Nephron (organoid): ENCODE results near the gene SHC1.
"Not testable (repeated sequence)": the region's sequence is repeated elsewhere in the genome, so short reads cannot be mapped to it uniquely, and the experiment has no call there.

Experiments
- H3K27ac Mint-ChIP-seq, 3 experiments: 2 replicates each; pipeline ENCODE4 v1.8.0; 2020; ENCODE audit warnings: mixed read lengths in 3 of 3, mild to moderate bottlenecking in 2 of 3, moderate library complexity in 1 of 3
- H3K27me3 Mint-ChIP-seq: 2 replicates; pipeline ENCODE4 v1.8.0; 2021; ENCODE audit warnings: low read depth, mild to moderate bottlenecking, moderate library complexity, mixed read lengths
- H3K36me3 Mint-ChIP-seq: 2 replicates; pipeline ENCODE4 v1.8.0; 2020; ENCODE audit warnings: low read depth, mixed read lengths
- H3K4me1 Mint-ChIP-seq: 2 replicates; pipeline ENCODE4 v1.8.0; 2020; ENCODE audit warnings: mixed read lengths
- H3K4me3 Mint-ChIP-seq, 3 experiments: 2 replicates each; pipeline ENCODE4 v1.8.0; 2020; ENCODE audit warnings: mild to moderate bottlenecking in 3 of 3, mixed read lengths in 3 of 3, moderate library complexity in 2 of 3
- H3K9me3 Mint-ChIP-seq: 2 replicates; pipeline ENCODE4 v1.8.0; 2020; ENCODE audit warnings: mixed read lengths
- TF ChIP-seq, protein P1 (sequence below), 3 experiments: fragments of 200-600 bp; sonication (generic); IDR thresholded peaks; one replicate each; pipeline ENCODE4 v1.5.0; 2021; ENCODE audit warnings: antibody characterized with exemption in 3 of 3; ENCODE audit not compliant: unreplicated experiment in 3 of 3

The SHC1 gene

DNA sequence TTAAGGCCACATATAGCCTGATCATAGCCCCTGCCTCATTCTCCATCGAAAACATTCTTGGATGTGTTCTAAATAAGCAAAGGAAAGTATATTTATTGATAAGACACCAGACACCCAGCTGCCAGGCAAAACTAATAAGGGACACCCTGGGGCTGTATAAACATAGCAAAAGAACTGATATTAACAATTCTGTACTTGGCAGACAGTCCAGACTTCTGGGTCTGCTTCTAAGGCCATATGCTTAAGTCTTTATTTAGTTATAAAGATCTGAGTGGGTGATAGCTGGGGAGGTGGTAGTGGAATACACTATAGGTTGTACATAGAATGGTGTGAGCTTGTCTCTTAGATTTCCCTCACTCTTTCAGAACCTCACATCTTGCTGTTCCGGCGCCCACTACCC lies 7.8 kb upstream of the SHC1 start:
- Mint-ChIP-seq H3K4me1 (no peaks in the 10 kb centered on the region), H3K27ac (no peak overlapping the region), H3K9me3 (no peaks in the 10 kb centered on the region), H3K27me3 (no peaks in the 10 kb centered on the region), H3K36me3 (peaks cover 15% of the 10 kb centered on the region), H3K4me3 (no peak overlapping the region)
- TF ChIP-seq, protein P1, sequence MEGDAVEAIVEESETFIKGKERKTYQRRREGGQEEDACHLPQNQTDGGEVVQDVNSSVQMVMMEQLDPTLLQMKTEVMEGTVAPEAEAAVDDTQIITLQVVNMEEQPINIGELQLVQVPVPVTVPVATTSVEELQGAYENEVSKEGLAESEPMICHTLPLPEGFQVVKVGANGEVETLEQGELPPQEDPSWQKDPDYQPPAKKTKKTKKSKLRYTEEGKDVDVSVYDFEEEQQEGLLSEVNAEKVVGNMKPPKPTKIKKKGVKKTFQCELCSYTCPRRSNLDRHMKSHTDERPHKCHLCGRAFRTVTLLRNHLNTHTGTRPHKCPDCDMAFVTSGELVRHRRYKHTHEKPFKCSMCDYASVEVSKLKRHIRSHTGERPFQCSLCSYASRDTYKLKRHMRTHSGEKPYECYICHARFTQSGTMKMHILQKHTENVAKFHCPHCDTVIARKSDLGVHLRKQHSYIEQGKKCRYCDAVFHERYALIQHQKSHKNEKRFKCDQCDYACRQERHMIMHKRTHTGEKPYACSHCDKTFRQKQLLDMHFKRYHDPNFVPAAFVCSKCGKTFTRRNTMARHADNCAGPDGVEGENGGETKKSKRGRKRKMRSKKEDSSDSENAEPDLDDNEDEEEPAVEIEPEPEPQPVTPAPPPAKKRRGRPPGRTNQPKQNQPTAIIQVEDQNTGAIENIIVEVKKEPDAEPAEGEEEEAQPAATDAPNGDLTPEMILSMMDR (IDR thresholded peaks at IDR 0.05; ENCODE audit: unreplicated experiment in 3 of 3), result no peak

DNA sequence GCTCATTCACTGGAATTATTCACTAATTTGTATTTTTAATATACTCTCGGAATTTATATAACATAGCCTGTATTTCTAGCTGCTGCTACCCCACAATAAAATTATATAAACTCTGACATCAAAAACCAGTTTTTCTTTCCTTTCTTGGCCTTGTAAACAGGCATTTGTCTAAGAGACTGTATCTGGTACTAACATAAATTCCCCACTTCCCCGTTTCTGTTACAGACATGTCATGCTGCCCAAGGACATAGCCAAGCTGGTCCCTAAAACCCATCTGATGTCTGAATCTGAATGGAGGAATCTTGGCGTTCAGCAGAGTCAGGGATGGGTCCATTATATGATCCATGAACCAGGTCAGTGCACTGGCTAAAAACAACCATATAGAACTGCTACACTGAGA lies 7.2 kb upstream of the SHC1 start:
- Mint-ChIP-seq H3K4me3 (peak overlapping the region; percentile 43 to 56 (median 54)), H3K27ac (peak overlapping the region in 2 of 3 experiments; percentile 49 to 59), H3K36me3 (peaks cover 15% of the 10 kb centered on the region)
- H3K4me1 Mint-ChIP-seq, H3K27me3 Mint-ChIP-seq, H3K9me3 Mint-ChIP-seq: not testable (repeated sequence)

DNA sequence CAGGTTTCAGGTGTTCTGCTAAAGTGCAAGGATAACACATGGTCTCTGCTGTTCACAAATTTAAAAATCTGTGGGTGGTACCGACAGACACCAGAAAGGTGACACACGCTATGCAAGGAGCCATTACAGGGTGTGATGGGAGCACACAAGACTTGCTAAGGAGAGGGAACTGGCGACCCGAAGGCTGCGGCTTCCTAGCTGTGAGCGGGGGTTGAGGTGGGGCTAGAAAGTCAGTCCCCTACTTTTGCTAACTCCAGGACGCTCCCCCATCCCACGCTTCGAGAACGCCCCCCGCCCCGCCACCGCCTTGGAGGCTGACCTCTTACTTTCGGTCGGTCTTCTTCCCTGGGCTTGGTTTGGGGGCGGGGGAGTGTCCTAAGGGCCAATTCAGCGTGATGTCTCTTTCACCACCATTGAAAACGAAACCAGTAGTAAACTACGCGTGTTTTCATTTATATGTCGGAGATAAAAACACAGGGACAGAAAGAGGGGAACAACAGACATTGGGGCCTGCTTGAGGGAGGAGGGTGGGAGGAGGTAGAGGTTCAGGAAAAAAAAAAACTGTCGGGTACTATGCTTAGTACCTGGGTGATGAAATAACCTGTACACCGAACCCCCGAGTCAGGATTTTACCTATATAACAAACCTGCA lies 5.0 kb upstream of the SHC1 start:
- H3K9me3 Mint-ChIP-seq, result no peaks in the 10 kb centered on the region
- no peak overlapping the region for H3K27ac Mint-ChIP-seq
- no peaks in the 10 kb centered on the region for H3K27me3 Mint-ChIP-seq
- H3K4me3 Mint-ChIP-seq, result no peak overlapping the region
- TF ChIP-seq, protein P1 (IDR thresholded peaks at IDR 0.05; ENCODE audit: unreplicated experiment in 3 of 3), result no peak
- peaks cover 11% of the 10 kb centered on the region for H3K36me3 Mint-ChIP-seq
- H3K4me1 Mint-ChIP-seq, result peaks cover 22% of the 10 kb centered on the region

DNA sequence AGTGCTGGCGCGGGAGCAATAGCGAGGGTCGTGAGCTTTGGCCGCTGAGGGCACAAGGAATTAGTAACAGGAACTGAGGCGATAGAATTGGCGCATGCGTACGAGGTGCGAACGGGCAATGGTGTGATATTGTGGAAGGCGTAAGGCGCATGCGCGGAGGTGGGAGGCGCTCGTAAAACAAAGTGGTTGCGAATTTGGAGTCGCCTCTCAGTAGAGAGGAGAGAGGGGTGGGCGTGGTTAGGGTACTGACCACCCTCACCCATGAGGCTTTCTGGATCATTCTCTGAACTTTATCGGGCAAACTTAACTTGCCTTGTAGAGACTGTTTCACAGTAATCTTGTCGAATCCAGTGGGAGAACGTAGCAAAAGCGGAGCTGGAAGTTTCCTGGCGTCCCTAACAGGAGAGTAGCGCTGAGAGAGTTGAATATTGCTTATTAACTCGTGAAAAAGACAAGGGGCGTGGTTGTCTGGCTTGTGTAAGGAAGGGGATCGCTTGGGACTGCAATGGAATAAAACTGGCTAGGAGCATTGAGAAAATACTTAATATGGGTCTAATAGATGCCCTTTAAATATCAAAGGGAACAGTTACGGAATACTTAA lies 4.4 kb upstream of the SHC1 start:
- H3K9me3 Mint-ChIP-seq, result no peaks in the 10 kb centered on the region
- H3K4me3 Mint-ChIP-seq, result no peak overlapping the region
- peaks cover 10% of the 10 kb centered on the region for H3K36me3 Mint-ChIP-seq
- H3K4me1 Mint-ChIP-seq, result peaks cover 22% of the 10 kb centered on the region
- H3K27ac Mint-ChIP-seq, result no peak overlapping the region
- no peaks in the 10 kb centered on the region for H3K27me3 Mint-ChIP-seq
- TF ChIP-seq, protein P1 (IDR thresholded peaks at IDR 0.05; ENCODE audit: unreplicated experiment in 3 of 3), result no peak

DNA sequence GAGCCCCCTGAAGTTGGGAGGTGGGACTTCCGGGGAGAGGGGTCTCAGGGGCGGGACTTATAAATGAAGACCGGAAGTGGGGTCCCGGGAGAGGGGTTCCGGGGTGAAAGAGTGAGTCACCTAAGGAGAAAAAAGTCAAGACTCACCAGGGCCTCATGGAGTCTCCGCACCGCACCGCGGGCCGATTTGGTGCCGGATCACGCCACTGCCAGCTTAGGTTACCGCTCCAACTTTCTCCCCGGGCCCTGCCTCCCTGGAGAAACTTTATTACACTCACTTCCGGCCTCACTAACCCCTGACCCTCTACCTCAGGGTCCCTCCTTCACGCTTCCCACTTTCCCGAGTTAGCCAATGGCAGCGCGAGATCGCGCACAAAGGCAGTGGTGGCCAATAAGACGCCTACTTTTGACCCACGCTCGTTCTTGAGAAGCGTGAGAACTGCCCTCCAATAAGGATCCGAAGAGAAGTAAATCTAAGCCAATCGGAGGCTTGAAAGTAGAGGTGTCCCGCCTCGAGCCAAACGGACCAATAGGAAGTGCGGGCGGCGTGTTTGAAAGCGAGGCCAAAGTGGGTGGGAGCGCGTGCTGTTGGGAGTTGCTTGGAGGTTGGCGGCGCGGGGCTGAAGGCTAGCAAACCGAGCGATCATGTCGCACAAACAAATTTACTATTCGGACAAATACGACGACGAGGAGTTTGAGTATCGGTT lies 3.7 kb upstream of the SHC1 start, which contains the start of gene CKS1B:
Gene CKS1B (plus strand): TSS at position 580 of the 706 bp plus-strand sequence. CDS start 65 bp downstream, at position 645.
- H3K27me3 Mint-ChIP-seq, result no peaks in the 10 kb centered on the region
- H3K9me3 Mint-ChIP-seq, result no peaks in the 10 kb centered on the region
- no peak within 1 kb of the TSS for H3K4me3 Mint-ChIP-seq
- TF ChIP-seq, protein P1 (IDR thresholded peaks at IDR 0.05; ENCODE audit: unreplicated experiment in 3 of 3), result no peak
- H3K36me3 Mint-ChIP-seq, result peaks cover 6% of the 10 kb centered on the region
- H3K4me1 Mint-ChIP-seq, result peaks cover 27% of the 10 kb centered on the region
- H3K27ac Mint-ChIP-seq, result no peak within 1 kb of the TSS

DNA sequence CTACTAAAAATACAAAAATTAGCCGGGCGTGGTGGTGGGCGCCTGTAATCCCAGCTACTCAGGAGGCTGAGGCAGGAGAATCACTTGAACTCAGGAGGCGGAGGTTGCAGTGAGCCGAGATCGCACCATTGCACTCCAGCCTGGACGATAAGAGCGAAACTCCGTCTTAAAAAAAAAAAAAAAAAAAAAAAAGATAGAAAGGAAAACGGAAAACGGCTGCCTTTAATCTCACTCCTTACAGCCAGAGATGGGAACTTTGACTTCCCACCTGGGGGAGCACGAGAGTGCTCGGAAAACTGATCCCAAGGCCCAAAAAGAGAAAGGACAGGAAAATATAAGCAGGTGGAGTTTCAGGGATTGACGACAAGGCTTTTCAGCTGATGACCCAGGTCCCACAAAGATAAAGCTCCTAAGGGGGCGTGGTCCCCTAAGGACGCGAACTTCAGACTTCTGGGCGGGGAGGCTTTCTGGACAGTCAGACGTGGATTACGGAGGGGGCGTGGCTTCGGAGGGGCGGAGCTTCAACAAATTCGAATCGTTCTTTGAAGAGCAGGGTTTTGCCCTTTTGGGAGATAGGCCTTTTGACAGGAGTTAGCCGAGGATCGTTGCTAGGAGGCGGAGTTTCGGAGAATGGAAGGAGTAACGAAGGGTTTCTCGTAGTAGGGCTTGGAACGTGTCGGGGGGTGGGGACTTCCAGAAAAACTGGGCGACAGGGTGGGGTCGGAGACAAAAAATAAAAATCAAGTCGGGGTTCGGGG lies 3.0 kb upstream of the SHC1 start:
- peak overlapping the region in 1 of 3 experiments; percentile 96 for H3K27ac Mint-ChIP-seq
- peaks cover 3% of the 10 kb centered on the region for H3K36me3 Mint-ChIP-seq
- TF ChIP-seq, protein P1 (IDR thresholded peaks at IDR 0.05; ENCODE audit: unreplicated experiment in 3 of 3), result peak in 1 of 3 experiments; percentile 15
- H3K4me3 Mint-ChIP-seq, result no peak overlapping the region
- H3K27me3 Mint-ChIP-seq, result no peaks in the 10 kb centered on the region
- peaks cover 32% of the 10 kb centered on the region for H3K4me1 Mint-ChIP-seq
- H3K9me3 Mint-ChIP-seq, result no peaks in the 10 kb centered on the region
